Activated T-cell treated with anti-CD3 and anti-CD28 coated beads, Interleukin-2, amount 50 U/mL, for 4 hours (primary cell): ENCODE data around the gene ARNT2. TPM values are rescaled to one million over a fixed set of nuclear protein-coding genes. Genes with fewer than 3 reads are reported as not detected.
"Not testable (repeated sequence)": the region's sequence is repeated elsewhere in the genome, so short reads cannot be mapped to it uniquely, and the experiment has no call there.

ENCODE experiments used
- ATAC-seq, 2 donors: fragments of 200-7000 bp; cut with Tn5 transposase; one replicate each; pipeline ENCODE4 v1.10.0; 2021
- DNase-seq: peaks from one replicate; pipeline ENCODE4 v3.0.0-alpha.2; 2020
- H3K27me3 Mint-ChIP-seq: one replicate; pipeline ENCODE4 v1.8.0; 2021; ENCODE audit warnings: low read depth, mixed read lengths
- H3K36me3 Mint-ChIP-seq: one replicate; pipeline ENCODE4 v1.8.0; 2022; ENCODE audit warnings: mixed read lengths; ENCODE audit not compliant: insufficient read depth
- H3K4me1 Mint-ChIP-seq: one replicate; pipeline ENCODE4 v1.8.0; 2021; ENCODE audit warnings: low read depth, mixed read lengths
- H3K4me3 Mint-ChIP-seq: one replicate; pipeline ENCODE4 v1.8.0; 2021; ENCODE audit warnings: mild to moderate bottlenecking, moderate library complexity, mixed read lengths
- H3K9me3 Mint-ChIP-seq: one replicate; pipeline ENCODE4 v1.8.0; 2021; ENCODE audit warnings: mixed read lengths
- total RNA-seq, 3 donors: library from RNA; stranded (reverse); gene quantifications; one replicate each; pipeline ENCODE4 v1.2.1, GENCODE V29; 2021

The ARNT2 gene
- total RNA-seq, 3 donors from 2014 or later: 0.11 to 0.15 TPM; not detected in 1

- Mint-ChIP-seq H3K9me3 (no peaks in the 10 kb centered on the region), H3K4me3 (no peak overlapping the region), H3K36me3 (no peaks in the 10 kb centered on the region), H3K27me3 (no peaks in the 10 kb centered on the region), H3K4me1 (no peaks in the 10 kb centered on the region)
- DNase-seq: no peak
- no peak for ATAC-seq
Observed at GRCh38 chr15:80637747-80638146, 233.6 kb downstream of the ARNT2 start.

GRCh38 chr15:80638553-80639167 is 234.5 kb downstream of the ARNT2 start:
- no peaks in the 10 kb centered on the region for H3K9me3 Mint-ChIP-seq
- no peak for DNase-seq
- no peaks in the 10 kb centered on the region for H3K4me1 Mint-ChIP-seq
- H3K4me3 Mint-ChIP-seq: no peak overlapping the region
- no peaks in the 10 kb centered on the region for H3K36me3 Mint-ChIP-seq
- H3K27me3 Mint-ChIP-seq: peaks cover 2% of the 10 kb centered on the region
- ATAC-seq: no peak

GRCh38 chr15:80639168-80639555 is 235.0 kb downstream of the ARNT2 start:
- DNase-seq: no peak
- peaks cover 4% of the 10 kb centered on the region for H3K27me3 Mint-ChIP-seq
- H3K4me3 Mint-ChIP-seq: no peak overlapping the region
- ATAC-seq: no peak
- no peaks in the 10 kb centered on the region for H3K4me1 Mint-ChIP-seq
- no peaks in the 10 kb centered on the region for H3K36me3 Mint-ChIP-seq
- H3K9me3 Mint-ChIP-seq: no peaks in the 10 kb centered on the region

GRCh38 chr15:80640531-80641121 is 236.4 kb downstream of the ARNT2 start:
- Mint-ChIP-seq H3K9me3 (no peaks in the 10 kb centered on the region), H3K4me1 (no peaks in the 10 kb centered on the region), H3K4me3 (no peak overlapping the region), H3K36me3 (no peaks in the 10 kb centered on the region), H3K27me3 (peaks cover 6% of the 10 kb centered on the region)
- DNase-seq (no peak), ATAC-seq (no peak)

GRCh38 chr15:80641384-80641783 is 237.2 kb downstream of the ARNT2 start:
- DNase-seq (no peak), ATAC-seq (no peak)
- Mint-ChIP-seq H3K4me3 (no peak overlapping the region), H3K4me1 (no peaks in the 10 kb centered on the region), H3K36me3 (no peaks in the 10 kb centered on the region), H3K27me3 (peaks cover 6% of the 10 kb centered on the region), H3K9me3 (peaks cover 3% of the 10 kb centered on the region)

GRCh38 chr15:80643431-80643951 is 239.3 kb downstream of the ARNT2 start:
- H3K27me3 Mint-ChIP-seq: peaks cover 6% of the 10 kb centered on the region
- no peaks in the 10 kb centered on the region for H3K4me1 Mint-ChIP-seq
- no peaks in the 10 kb centered on the region for H3K36me3 Mint-ChIP-seq
- ATAC-seq (no peak), DNase-seq (no peak)
- no peak overlapping the region for H3K4me3 Mint-ChIP-seq
- H3K9me3 Mint-ChIP-seq: peaks cover 7% of the 10 kb centered on the region

- Mint-ChIP-seq H3K4me3 (no peak overlapping the region), H3K36me3 (no peaks in the 10 kb centered on the region), H3K4me1 (no peaks in the 10 kb centered on the region), H3K27me3 (peaks cover 6% of the 10 kb centered on the region), H3K9me3 (peaks cover 7% of the 10 kb centered on the region)
- DNase-seq (no peak), ATAC-seq (no peak)
Observed at GRCh38 chr15:80645494-80646065, 241.4 kb downstream of the ARNT2 start.

- not testable (repeated sequence) for H3K27me3 Mint-ChIP-seq, H3K4me1 Mint-ChIP-seq, ATAC-seq, H3K36me3 Mint-ChIP-seq, DNase-seq, H3K4me3 Mint-ChIP-seq
- peaks cover 15% of the 10 kb centered on the region for H3K9me3 Mint-ChIP-seq
Observed at GRCh38 chr15:80647424-80647823, 243.2 kb downstream of the ARNT2 start.

Other genes with a start within 250 kb of the ARNT2 start
- under 1 TPM in 1 of 3 donors, not detected in 2; 0.03 TPM for gene CTXND1, start 152.2 kb upstream of the ARNT2 start, total RNA-seq